Activated CD8-positive, alpha-beta T cell treated with anti-CD3 and anti-CD28 coated beads for 36 hours (primary cell): ENCODE measurements around the gene HS1BP3. TPM values are rescaled to one million over a fixed set of nuclear protein-coding genes. Genes with fewer than 3 reads are reported as not detected.

Experiments used
- ATAC-seq: fragments of 200-7000 bp; cut with Tn5 transposase; one replicate; pipeline ENCODE4 v1.10.0; 2021; ENCODE audit warnings: mild to moderate bottlenecking, moderate library complexity
- CTCF ChIA-PET: fragments of 350-600 bp; sonication (Branson Sonifier 250); formaldehyde crosslinking; loops from one replicate; lab custom pipeline; 2021; ENCODE audit warnings: antibody characterized with exemption; lab: Charles Lee
- POLR2A ChIA-PET: fragments of 350-600 bp; sonication (Branson Sonifier 250); formaldehyde crosslinking; loops from one replicate; lab custom pipeline; 2021; ENCODE audit warnings: antibody characterized with exemption; lab: Charles Lee
- DNase-seq: peaks from one replicate; pipeline ENCODE4 v3.0.0-alpha.2; 2020
- H3K27ac Mint-ChIP-seq: one replicate; pipeline ENCODE4 v1.8.0; 2021; ENCODE audit warnings: mild to moderate bottlenecking, mixed read lengths
- H3K27me3 Mint-ChIP-seq: one replicate; pipeline ENCODE4 v1.8.0; 2021; ENCODE audit warnings: mixed read lengths
- H3K36me3 Mint-ChIP-seq: one replicate; pipeline ENCODE4 v1.8.0; 2021; ENCODE audit warnings: low read depth, mixed read lengths
- H3K4me1 Mint-ChIP-seq: one replicate; pipeline ENCODE4 v1.8.0; 2021; ENCODE audit warnings: low read depth, mixed read lengths
- H3K4me3 Mint-ChIP-seq: one replicate; pipeline ENCODE4 v1.8.0; 2021; ENCODE audit warnings: mild to moderate bottlenecking, moderate library complexity, mixed read lengths
- H3K9me3 Mint-ChIP-seq: one replicate; pipeline ENCODE4 v1.8.0; 2021; ENCODE audit warnings: mixed read lengths
- CTCF ChIP-seq: fragments of 200-600 bp; IDR thresholded peaks from one replicate; pipeline ENCODE4 v1.8.0; 2022; ENCODE audit warnings: antibody characterized with exemption, mild to moderate bottlenecking
- intact Hi-C: fragments of 100-400 bp; cut with micrococcal nuclease; formaldehyde crosslinking; loops from one replicate; pipeline ENCODE4 v1.10.0; 2022
- total RNA-seq, 2 experiments: library from RNA; stranded (reverse); gene quantifications; one replicate each; pipeline ENCODE4 v1.2.3, GENCODE V29; 2021

The HS1BP3 gene
- total RNA-seq, 2 experiments from 2014 or later = 6.5 to 7.9 TPM

DNA sequence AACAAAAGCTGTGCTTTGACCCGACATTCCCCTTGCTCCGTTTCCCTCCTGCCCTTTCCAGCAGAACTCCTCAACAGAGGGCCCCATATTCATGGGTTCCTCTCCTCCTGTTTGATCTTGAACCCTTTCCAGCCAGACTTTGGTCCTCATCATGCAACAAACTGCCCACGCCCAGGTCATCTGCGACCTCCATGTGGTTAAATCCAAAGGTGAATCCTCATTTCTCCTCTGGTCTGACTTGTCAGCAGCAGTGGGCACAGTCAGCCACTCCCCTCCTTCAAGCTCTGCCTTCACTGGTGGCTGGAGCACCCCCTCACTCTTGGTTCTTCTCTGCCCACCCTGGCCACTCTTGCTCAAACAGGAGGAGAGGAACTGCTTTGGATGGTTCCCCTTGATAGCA lies 2.7 kb downstream of the HS1BP3 start:
- CTCF ChIA-PET = interaction anchor here (1.1 to 5.6 kb wide), 4 partner anchors 13 to 208 kb away, joined by 3 to 35 read pairs (median 19); partner anchors contain the start of gene RHOB
- H3K4me3 Mint-ChIP-seq = no peak overlapping the region

DNA sequence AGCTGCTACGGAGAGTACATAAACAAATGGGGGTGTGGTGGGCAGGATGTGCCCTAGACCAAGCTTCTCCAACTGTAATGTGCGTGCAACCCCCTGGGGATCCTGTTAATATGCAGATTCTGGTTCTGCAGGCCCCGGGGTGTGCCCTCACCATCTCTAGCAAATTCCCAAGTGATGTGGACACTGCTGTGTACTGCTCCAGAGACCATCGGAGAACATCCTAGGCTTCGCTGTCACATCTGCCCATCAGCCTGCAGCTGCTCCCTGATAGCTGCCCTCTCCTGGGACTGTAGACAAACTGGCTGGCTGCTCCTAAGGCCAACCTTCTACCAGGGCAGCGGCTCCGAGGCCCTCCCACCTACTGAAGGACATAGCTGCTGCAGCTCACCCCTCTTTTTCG lies 3.2 kb downstream of the HS1BP3 start:
- Mint-ChIP-seq H3K9me3 (no peaks in the 10 kb centered on the region), H3K4me1 (peaks cover 17% of the 10 kb centered on the region), H3K27ac (no peak overlapping the region), H3K36me3 (no peaks in the 10 kb centered on the region), H3K27me3 (no peaks in the 10 kb centered on the region), H3K4me3 (no peak overlapping the region)
- ATAC-seq (no peak), DNase-seq (no peak)
- POLR2A ChIA-PET = interaction anchor here (1.0 kb wide), 1 partner anchor 201 kb away, joined by 5 read pairs; the partner anchor contains the start of gene RHOB
- CTCF ChIA-PET = interaction anchor here (1.1 to 5.6 kb wide), 3 partner anchors 14 to 211 kb away, joined by 3 to 35 read pairs (median 8); no protein-coding TSS in a partner anchor
- intact Hi-C loops = no loop called here
- TF ChIP-seq CTCF = no peak

More for the DNA sequence above, 2.7 kb downstream of the HS1BP3 start:
- no peak for TF ChIP-seq CTCF
- H3K27ac Mint-ChIP-seq = no peak overlapping the region
- H3K27me3 Mint-ChIP-seq = no peaks in the 10 kb centered on the region
- intact Hi-C loops = no loop called here
- ATAC-seq (no peak), DNase-seq (no peak)
- POLR2A ChIA-PET = interaction anchor here (1.0 kb wide), 1 partner anchor 201 kb away, joined by 5 read pairs; the partner anchor contains the start of gene RHOB
- no peaks in the 10 kb centered on the region for H3K9me3 Mint-ChIP-seq
- H3K4me1 Mint-ChIP-seq = peaks cover 17% of the 10 kb centered on the region
- H3K36me3 Mint-ChIP-seq = no peaks in the 10 kb centered on the region

- H3K4me1 Mint-ChIP-seq = peaks cover 17% of the 10 kb centered on the region
- no peaks in the 10 kb centered on the region for H3K27me3 Mint-ChIP-seq
- DNase-seq = no peak
- H3K4me3 Mint-ChIP-seq = no peak overlapping the region
- H3K36me3 Mint-ChIP-seq = no peaks in the 10 kb centered on the region
- no peak for TF ChIP-seq CTCF
- CTCF ChIA-PET = interaction anchor here (0.8 to 5.6 kb wide), 4 partner anchors 14 to 210 kb away, joined by 3 to 35 read pairs (median 6); no protein-coding TSS in a partner anchor
- H3K27ac Mint-ChIP-seq = no peak overlapping the region
- H3K9me3 Mint-ChIP-seq = no peaks in the 10 kb centered on the region
- intact Hi-C loops = no loop called here
- POLR2A ChIA-PET = no interaction called here
- ATAC-seq = no peak
Measured at GRCh38 chr2:20647211-20647610, 3.7 kb downstream of the HS1BP3 start.

DNA sequence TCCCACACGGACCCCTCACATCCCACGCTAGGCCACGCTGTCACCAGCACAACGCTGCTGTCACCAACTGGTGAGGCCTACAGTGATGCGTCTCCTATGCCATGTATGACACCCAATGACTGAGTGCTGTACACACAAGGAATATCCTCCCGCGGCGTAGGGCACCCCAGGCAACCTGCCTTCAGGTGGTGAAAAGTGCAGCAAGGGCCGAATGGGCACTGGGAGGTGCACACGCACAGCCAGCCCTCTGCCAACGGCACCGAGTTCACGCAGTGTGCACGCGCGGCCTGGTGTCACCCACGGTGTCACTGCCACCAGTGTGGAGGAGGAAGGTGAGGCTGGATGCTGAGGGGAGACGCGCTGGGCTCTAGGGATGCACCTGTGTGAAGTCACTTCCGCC lies 4.5 kb downstream of the HS1BP3 start:
- DNase-seq (no peak), ATAC-seq (no peak)
- intact Hi-C loops = no loop called here
- H3K4me1 Mint-ChIP-seq = peaks cover 17% of the 10 kb centered on the region
- H3K36me3 Mint-ChIP-seq = no peaks in the 10 kb centered on the region
- TF ChIP-seq CTCF = no peak
- ChIA-PET CTCF (interaction anchor here (0.8 to 5.6 kb wide), 2 partner anchors 202 to 206 kb away, joined by 3 to 35 read pairs; no protein-coding TSS in a partner anchor), POLR2A (no interaction called here)
- H3K27me3 Mint-ChIP-seq = no peaks in the 10 kb centered on the region
- no peak overlapping the region for H3K27ac Mint-ChIP-seq
- no peak overlapping the region for H3K4me3 Mint-ChIP-seq
- H3K9me3 Mint-ChIP-seq = no peaks in the 10 kb centered on the region

DNA sequence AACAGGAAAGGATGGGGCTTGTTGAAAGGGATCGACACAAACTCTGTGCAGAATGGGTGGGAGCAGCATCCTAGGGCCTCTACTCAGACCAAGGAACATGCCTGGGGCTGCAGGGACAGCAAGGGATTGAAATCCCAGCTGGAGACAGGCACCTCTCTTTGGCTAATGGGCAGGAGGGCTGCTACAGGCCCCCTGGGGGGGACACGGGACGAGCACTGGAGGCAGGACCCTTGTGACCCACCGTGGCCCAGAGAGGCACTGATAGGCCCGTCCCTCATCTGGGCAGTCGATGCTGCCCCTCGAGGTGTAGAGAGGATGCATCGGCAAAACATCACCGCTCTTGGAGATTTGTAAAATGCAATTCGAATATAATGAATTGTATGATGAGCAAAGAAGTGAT lies 5.1 kb downstream of the HS1BP3 start:
- no peak for TF ChIP-seq CTCF
- intact Hi-C loops = no loop called here
- CTCF ChIA-PET = interaction anchor here (0.6 kb wide), 1 partner anchor 202 kb away, joined by 3 read pairs; no protein-coding TSS in a partner anchor
- H3K9me3 Mint-ChIP-seq = no peaks in the 10 kb centered on the region
- no peaks in the 10 kb centered on the region for H3K27me3 Mint-ChIP-seq
- no peak overlapping the region for H3K27ac Mint-ChIP-seq
- H3K4me3 Mint-ChIP-seq = no peak overlapping the region
- DNase-seq (no peak), ATAC-seq (no peak)
- peaks cover 14% of the 10 kb centered on the region for H3K4me1 Mint-ChIP-seq
- no peaks in the 10 kb centered on the region for H3K36me3 Mint-ChIP-seq
- POLR2A ChIA-PET = no interaction called here
